ENCODE results near the gene SNX15. TPM values are rescaled to one million over a fixed set of nuclear protein-coding genes. Genes with fewer than 3 reads are reported as not detected.
"Not testable (repeated sequence)": the region's sequence is repeated elsewhere in the genome, so short reads cannot be mapped to it uniquely, and the experiment has no call there.

SNX15 gene
- total RNA-seq, 1 donor from 2014 or later, result 25.1 TPM

DNA sequence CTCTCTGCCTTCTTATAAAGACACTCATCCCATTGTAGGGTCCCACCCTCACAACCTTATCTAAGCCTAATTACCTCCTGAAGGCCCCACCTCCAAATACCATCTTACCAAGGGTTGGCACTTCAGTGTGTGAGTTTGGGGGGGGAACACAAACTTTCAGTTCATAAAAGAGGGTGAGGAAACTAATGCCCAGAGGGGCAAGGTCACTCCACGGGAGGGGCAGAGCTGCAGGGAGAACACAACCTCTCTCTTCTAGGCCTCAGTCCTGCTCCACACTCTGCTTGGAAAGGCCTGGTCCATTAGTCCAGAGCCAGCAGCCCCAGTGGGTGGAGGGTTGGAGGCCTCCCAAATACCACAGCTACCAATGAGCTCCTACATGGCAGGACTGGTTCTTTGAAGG, 27.8 kb upstream of the SNX15 start:
- DNase-seq (ENCODE audit: low spot score in 2 of 2), result no peak
- Histone ChIP-seq H3K27me3 (no peaks in the 10 kb centered on the region), H3K4me1 (peaks cover 0 to 7% of the 10 kb centered on the region in 2 donors), H3K9me3 (no peaks in the 10 kb centered on the region), H3K27ac (no peak overlapping the region), H3K4me3 (no peak overlapping the region), H3K36me3 (no peaks in the 10 kb centered on the region)
- intact Hi-C loops (cut with DNase I), result no loop called here
- TF ChIP-seq, protein P1, sequence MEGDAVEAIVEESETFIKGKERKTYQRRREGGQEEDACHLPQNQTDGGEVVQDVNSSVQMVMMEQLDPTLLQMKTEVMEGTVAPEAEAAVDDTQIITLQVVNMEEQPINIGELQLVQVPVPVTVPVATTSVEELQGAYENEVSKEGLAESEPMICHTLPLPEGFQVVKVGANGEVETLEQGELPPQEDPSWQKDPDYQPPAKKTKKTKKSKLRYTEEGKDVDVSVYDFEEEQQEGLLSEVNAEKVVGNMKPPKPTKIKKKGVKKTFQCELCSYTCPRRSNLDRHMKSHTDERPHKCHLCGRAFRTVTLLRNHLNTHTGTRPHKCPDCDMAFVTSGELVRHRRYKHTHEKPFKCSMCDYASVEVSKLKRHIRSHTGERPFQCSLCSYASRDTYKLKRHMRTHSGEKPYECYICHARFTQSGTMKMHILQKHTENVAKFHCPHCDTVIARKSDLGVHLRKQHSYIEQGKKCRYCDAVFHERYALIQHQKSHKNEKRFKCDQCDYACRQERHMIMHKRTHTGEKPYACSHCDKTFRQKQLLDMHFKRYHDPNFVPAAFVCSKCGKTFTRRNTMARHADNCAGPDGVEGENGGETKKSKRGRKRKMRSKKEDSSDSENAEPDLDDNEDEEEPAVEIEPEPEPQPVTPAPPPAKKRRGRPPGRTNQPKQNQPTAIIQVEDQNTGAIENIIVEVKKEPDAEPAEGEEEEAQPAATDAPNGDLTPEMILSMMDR (IDR thresholded peaks at IDR 0.05), result no peak

DNA sequence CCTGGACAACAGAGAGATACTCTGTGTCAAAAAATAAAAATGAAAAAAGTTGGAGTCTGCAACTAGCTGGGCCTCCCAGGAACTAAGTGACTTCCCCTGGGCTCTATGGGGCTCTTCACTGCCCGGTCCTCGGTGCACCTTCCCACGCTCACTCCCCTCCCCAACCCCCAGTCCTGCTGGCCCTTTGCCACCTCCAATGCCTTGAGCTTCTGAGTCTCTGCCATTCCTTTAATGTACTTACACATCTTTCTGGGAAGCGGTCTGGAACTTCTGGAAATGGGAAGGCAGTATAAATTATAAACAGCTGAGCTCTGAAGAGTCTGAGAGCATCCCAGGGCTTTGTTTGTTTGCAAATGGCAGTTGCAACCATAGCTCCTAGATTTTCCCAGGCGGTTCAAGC, 24.5 kb upstream of the SNX15 start:
- Histone ChIP-seq H3K4me3 (no peak overlapping the region), H3K4me1 (no peaks in the 10 kb centered on the region), H3K27me3 (no peaks in the 10 kb centered on the region), H3K27ac (no peak overlapping the region), H3K9me3 (no peaks in the 10 kb centered on the region), H3K36me3 (no peaks in the 10 kb centered on the region)
- TF ChIP-seq, protein P1 (IDR thresholded peaks at IDR 0.05), result no peak
- DNase-seq (ENCODE audit: low spot score in 2 of 2), result no peak
- intact Hi-C loops (cut with DNase I), result no loop called here

DNA sequence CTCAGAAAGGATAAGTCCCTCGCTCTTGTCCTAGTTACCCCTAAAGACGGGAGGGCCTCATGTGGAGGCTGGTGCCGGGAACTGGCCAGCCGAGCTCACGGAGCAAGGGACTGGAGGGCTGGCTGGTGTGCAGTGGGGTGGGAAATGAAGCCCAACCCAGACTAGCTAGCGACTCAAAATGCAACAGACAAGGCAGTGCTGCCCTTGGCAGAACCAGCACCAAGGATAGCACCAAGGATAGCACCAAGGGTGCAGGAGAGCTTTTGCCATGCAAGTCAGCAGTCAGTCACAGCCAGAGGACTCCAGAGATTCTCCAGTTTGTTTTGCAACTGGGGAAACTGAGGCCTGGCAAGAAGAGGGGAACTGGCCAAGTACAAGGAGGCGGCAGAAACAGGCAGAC, 24.0 kb upstream of the SNX15 start:
- no peak overlapping the region for H3K27ac ChIP-seq
- intact Hi-C loops (cut with DNase I), result no loop called here

DNA sequence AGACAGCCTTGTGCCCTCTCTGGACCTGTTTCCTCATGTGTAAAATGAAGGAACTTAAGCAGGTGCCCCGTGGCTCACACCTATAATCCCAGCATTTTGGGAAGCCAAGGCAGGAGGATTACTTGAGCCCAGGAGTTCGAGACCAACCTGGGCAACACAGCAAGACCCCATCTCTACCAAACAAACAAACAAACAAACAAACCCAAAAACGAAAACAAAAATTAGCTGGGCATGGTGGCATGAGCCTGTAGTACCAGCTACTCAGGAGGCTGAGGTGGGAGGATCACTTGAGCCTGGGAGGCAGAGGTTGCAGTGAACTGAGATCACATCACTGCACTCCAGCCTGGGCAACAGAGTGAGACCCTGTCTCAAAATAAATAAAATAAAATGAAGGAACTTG, 23.3 kb upstream of the SNX15 start:
- H3K9me3 ChIP-seq; intact Hi-C loops (cut with DNase I); H3K36me3 ChIP-seq; DNase-seq (ENCODE audit: low spot score in 2 of 2); H3K27me3 ChIP-seq; H3K27ac ChIP-seq; H3K4me1 ChIP-seq; H3K4me3 ChIP-seq: not testable (repeated sequence)

More for the DNA sequence above, 24.0 kb upstream of the SNX15 start:
- Histone ChIP-seq H3K36me3 (no peaks in the 10 kb centered on the region), H3K27me3 (no peaks in the 10 kb centered on the region), H3K9me3 (no peaks in the 10 kb centered on the region), H3K4me3 (no peak overlapping the region), H3K4me1 (no peaks in the 10 kb centered on the region)
- TF ChIP-seq, protein P1 (IDR thresholded peaks at IDR 0.05), result no peak
- no peak for DNase-seq (ENCODE audit: low spot score in 2 of 2)

DNA sequence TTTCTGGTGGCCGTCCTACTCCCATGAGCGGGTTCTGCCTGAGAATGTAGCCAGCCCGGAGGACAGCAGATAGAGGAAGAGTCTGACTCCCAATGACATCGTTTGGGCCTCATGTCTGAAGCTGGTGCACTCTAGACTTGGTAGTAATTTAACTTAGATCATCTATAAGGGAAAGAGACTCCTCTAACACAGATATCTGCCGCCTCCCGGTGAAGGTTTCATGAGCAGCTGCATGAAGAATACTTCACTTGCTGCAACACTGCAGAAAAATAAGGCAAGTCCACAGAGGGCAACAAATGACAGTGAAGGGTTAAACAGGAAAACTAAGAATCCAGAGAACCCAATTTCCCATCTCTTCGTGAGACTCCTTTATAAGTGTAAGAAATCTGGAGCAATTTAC, 19.2 kb upstream of the SNX15 start:
- Histone ChIP-seq H3K4me1 (peaks cover 0 to 1% of the 10 kb centered on the region in 2 donors), H3K4me3 (no peak overlapping the region), H3K27ac (no peak overlapping the region), H3K9me3 (no peaks in the 10 kb centered on the region), H3K27me3 (no peaks in the 10 kb centered on the region), H3K36me3 (no peaks in the 10 kb centered on the region)
- TF ChIP-seq, protein P1 (IDR thresholded peaks at IDR 0.05), result no peak
- intact Hi-C loops (cut with DNase I), result no loop called here
- no peak for DNase-seq (ENCODE audit: low spot score in 2 of 2)

DNA sequence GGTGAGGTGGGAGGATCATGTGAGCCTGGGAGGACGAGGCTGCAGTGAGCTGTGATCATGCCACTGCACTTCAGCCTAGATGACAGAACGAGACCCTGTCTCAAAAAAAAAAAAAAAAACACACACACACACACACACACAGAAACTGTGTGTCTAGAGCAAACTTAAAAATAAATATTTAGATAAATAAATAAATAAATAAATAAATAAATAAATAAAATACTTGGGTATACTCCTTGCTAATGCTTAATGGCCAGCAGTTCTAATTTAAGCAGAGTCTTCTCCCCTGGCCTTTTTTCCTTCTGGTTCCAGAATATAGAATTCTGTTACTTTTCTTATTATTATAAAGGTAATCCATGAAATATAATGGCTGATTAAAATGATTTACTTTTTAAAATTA, 18.4 kb upstream of the SNX15 start:
- no peaks in the 10 kb centered on the region for H3K27me3 ChIP-seq
- no peaks in the 10 kb centered on the region for H3K36me3 ChIP-seq
- no peak for DNase-seq (ENCODE audit: low spot score in 2 of 2)
- H3K27ac ChIP-seq, result no peak overlapping the region
- peaks cover 3% of the 10 kb centered on the region in 2 donors for H3K4me1 ChIP-seq
- intact Hi-C loops (cut with DNase I), result no loop called here
- no peaks in the 10 kb centered on the region for H3K9me3 ChIP-seq
- TF ChIP-seq, protein P1 (IDR thresholded peaks at IDR 0.05), result no peak
- H3K4me3 ChIP-seq, result no peak overlapping the region

Measured in ascending aorta (tissue), 2 donors.